Measurements from ENCODE around the gene MINK1. TPM values are rescaled to one million over a fixed set of nuclear protein-coding genes. Genes with fewer than 3 reads are reported as not detected.

The MINK1 gene
- total RNA-seq, 4 donors from 2014 or later, result 29.3 to 48.6 (median 46.4) TPM

- no peak overlapping the region for H3K27ac ChIP-seq
- H3K4me3 ChIP-seq, result no peak overlapping the region
- TF ChIP-seq EP300 (IDR thresholded peaks at IDR 0.05), result no peak
- peaks cover 0 to 67% of the 10 kb centered on the region in 2 donors for H3K36me3 ChIP-seq
- no peaks in the 10 kb centered on the region for H3K27me3 ChIP-seq
- H3K4me1 ChIP-seq, result peaks cover 0 to 12% (median 9%) of the 10 kb centered on the region in 3 donors
- 78 to 79% methylated on average over 2 to 7 of the region's 7 CpGs for WGBS, 2 donors (ENCODE audit: low coverage in 1 of 2)
- no peaks in the 10 kb centered on the region for H3K9me3 ChIP-seq
- ATAC-seq, result no peak
These were observed 20.4 kb upstream of the MINK1 start for GRCh38 chr17:4812690-4813089.

GRCh38 chr17:4815043-4815675 lies 18.0 kb upstream of the MINK1 start:
- Histone ChIP-seq H3K9me3 (no peaks in the 10 kb centered on the region), H3K27me3 (no peaks in the 10 kb centered on the region), H3K27ac (no peak overlapping the region), H3K36me3 (peaks cover 0 to 77% of the 10 kb centered on the region in 2 donors), H3K4me3 (no peak overlapping the region), H3K4me1 (no peaks in the 10 kb centered on the region)
- TF ChIP-seq CTCF (IDR thresholded peaks at IDR 0.05) (no peak), POLR2A (IDR thresholded peaks at IDR 0.05) (no peak), POLR2AphosphoS5 (IDR thresholded peaks at IDR 0.05) (no peak), EP300 (IDR thresholded peaks at IDR 0.05) (no peak)
- 76 to 79% methylated on average over 5 to 7 of the region's 7 CpGs for WGBS, 2 donors (ENCODE audit: low coverage in 1 of 2)
- no peak for ATAC-seq

GRCh38 chr17:4816826-4817225 lies 16.3 kb upstream of the MINK1 start:
- H3K27ac ChIP-seq, result no peak overlapping the region
- peaks cover 0 to 77% of the 10 kb centered on the region in 2 donors for H3K36me3 ChIP-seq
- H3K4me1 ChIP-seq, result no peaks in the 10 kb centered on the region
- WGBS, 2 donors (ENCODE audit: low coverage in 1 of 2), result 80 to 100% methylated on average over 1 of the region's 13 CpGs
- no peak for ATAC-seq
- no peaks in the 10 kb centered on the region for H3K27me3 ChIP-seq
- TF ChIP-seq EP300 (IDR thresholded peaks at IDR 0.05) (no peak), CTCF (IDR thresholded peaks at IDR 0.05) (no peak), POLR2A (IDR thresholded peaks at IDR 0.05) (no peak), POLR2AphosphoS5 (IDR thresholded peaks at IDR 0.05) (no peak)
- no peaks in the 10 kb centered on the region for H3K9me3 ChIP-seq
- H3K4me3 ChIP-seq, result no peak overlapping the region

GRCh38 chr17:4818276-4818675 lies 14.9 kb upstream of the MINK1 start:
- no peaks in the 10 kb centered on the region for H3K4me1 ChIP-seq
- no peak for TF ChIP-seq POLR2AphosphoS5 (IDR thresholded peaks at IDR 0.05)
- TF ChIP-seq EP300 (IDR thresholded peaks at IDR 0.05), result no peak
- no peak for TF ChIP-seq POLR2A (IDR thresholded peaks at IDR 0.05)
- TF ChIP-seq CTCF (IDR thresholded peaks at IDR 0.05), result no peak
- no peak overlapping the region for H3K27ac ChIP-seq
- no peaks in the 10 kb centered on the region for H3K27me3 ChIP-seq
- no peak for ATAC-seq
- H3K36me3 ChIP-seq, result peaks cover 0 to 91% of the 10 kb centered on the region in 2 donors
- no peaks in the 10 kb centered on the region for H3K9me3 ChIP-seq
- 86% methylated on average over 7 of the region's 12 CpGs; no CpG with 5 or more reads in 1 of the 2 donors for WGBS, 2 donors (ENCODE audit: low coverage in 1 of 2)
- H3K4me3 ChIP-seq, result no peak overlapping the region

GRCh38 chr17:4822835-4823234 lies 10.3 kb upstream of the MINK1 start:
- TF ChIP-seq POLR2A (IDR thresholded peaks at IDR 0.05) (no peak), CTCF (IDR thresholded peaks at IDR 0.05) (no peak), POLR2AphosphoS5 (IDR thresholded peaks at IDR 0.05) (no peak), EP300 (IDR thresholded peaks at IDR 0.05) (no peak)
- Histone ChIP-seq H3K27ac (no peak overlapping the region), H3K4me3 (no peak overlapping the region), H3K36me3 (peaks cover 0 to 62% of the 10 kb centered on the region in 2 donors), H3K9me3 (no peaks in the 10 kb centered on the region), H3K4me1 (no peaks in the 10 kb centered on the region), H3K27me3 (no peaks in the 10 kb centered on the region)
- no CpG with 5 or more reads among the region's 3 CpGs for WGBS, 2 donors (ENCODE audit: low coverage in 1 of 2)
- no peak for ATAC-seq

All from gastroesophageal sphincter (tissue), 4 donors.